NCI-H748 (cell line): Measurements from ENCODE around the gene PLEKHF1.

Source experiments
- DNase-seq: peaks from one replicate; lab custom pipeline; 2025; ENCODE audit not compliant: unreplicated experiment; lab: John Stamatoyannopoulos, UW

PLEKHF1 gene

DNA sequence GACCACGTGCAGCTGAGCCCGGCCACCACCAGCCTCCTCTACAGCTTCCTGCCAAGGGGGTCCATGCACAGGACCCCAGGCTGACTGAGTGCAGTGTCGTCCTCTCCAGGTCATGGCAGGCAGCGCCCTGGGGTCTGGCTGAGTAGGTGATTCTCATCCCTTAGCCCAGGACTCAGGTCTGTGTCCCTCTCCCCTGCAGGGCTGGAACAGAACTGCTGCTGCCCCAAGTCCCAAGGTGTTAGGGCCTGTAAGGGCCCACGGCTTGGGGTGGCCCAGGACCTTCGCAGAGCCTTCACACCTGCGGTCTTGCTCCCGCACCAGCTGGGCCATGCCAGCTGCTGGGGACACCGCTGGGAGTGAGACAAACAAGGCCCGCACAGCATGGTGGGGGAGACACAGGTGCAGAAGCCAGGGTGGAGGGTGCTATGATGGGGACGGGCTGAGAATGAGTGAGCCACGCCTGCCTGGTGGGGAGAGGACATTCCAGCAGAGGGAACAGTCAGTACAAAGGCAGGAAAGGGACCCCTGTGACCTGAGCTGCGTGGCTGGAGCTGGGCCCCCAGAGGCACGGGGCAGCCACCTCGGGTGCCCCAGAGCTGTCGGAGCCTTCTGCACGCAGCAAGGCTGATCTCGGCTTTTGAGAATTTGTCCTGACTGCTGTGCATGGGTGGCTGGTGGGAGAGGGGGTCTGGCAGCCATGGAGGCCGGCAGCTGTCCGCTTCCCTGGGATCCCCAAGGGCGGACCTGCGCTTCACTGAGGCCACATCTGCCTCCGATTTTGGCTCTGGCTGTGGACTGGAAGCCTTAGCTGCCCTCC is 11.9 kb downstream of the PLEKHF1 start:
- no peak for DNase-seq

DNA sequence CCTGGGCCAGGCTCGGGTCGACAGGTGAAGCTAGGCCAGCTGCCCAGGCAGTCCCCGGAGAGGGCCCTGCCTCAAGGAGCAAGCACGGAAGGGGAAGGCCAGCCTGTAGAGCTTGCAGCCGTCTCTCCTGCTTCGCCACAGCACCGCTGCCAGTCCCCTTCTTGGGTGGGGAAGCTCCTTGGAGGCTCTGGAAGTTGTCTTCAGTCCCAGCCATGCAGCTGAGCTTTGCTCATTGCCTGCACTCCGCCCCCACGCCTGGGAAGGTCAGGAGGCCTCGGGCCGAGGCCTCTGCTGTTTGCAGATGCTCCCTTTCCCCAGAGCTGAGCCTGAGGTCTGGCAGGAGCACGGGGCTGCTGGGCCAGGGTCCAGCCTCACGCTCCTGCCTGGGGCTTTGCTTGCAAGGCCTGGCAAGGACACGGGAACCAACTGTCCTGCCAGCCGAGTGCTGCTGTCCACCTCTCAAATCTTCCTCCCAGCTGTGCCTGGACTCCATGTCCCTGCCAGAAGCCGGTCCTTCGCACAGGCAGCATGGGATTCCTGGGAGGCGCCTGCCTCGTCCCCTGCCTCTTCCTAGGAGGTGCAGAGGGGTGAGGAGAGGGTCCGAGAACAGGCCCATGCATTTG is 13.3 kb downstream of the PLEKHF1 start:
- DNase-seq: no peak

DNA sequence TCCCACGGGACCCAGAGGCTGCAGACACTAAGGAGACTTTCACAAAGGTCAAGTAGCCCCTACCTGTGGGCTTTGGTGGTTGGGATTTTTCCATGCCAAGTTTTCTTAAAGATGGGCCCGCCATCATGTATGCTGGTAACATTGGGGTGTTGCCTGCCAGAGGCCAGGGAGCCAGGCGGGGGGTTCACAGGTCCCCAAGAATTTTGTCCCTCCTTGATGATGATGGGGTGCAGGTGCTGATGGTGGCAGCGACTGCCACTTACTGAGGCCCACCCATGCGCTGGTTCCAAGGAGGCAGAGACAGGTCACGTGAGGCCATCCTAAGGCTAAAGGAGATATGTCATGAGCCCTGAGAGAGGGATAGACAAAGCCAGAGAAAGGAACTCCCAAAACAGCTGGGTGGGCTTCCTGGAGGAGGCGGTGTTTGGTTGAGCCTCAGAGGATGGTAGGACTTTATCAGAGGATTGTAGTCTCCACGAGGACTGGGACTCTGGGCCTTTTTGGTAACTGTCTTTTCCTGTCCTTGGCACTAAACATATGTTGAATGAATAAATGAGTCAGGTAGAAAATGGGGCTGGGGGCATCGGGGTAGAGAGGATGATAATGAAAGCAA is 14.4 kb downstream of the PLEKHF1 start:
- no peak for DNase-seq

DNA sequence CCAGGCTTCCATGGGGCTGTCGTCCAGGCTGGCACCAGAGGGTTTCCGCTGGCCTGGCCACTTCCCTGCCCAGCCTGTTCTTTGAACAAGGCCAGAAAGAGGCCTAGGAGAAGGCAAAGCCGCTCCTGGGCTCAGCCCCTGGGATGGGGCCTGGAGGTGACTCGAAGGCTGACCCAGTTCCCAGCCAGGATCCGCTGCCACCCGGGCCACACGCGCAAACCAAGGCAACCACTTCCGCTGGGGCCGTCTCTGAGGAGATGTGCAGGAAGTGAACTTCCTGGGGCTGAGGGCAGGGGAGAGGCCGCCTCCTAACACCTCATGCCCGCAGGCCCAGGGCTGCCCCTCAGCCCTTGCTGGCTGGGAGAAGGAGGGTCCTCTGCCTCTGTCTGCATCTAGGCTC is 15.2 kb downstream of the PLEKHF1 start:
- no peak for DNase-seq

DNA sequence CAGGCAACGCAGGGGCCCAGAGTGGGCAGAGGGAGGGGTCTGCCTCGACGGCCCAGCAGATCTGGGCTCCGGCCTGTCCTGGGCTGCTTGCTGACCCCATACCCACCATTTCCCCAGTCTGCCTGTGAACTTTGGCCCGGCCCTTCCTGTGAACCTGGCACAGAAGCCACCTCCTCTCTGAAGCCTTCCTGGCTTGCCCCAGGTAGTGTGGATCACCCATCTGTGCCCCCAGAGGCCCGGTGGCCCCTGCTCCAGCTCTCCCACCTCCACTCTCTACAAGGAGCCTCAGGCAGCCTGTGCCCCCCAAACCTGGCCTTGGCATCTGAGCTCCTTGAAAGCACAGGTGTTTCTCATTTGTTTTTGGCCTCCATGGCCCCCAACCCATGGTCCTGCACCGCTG is 15.7 kb downstream of the PLEKHF1 start:
- DNase-seq: no peak

DNA sequence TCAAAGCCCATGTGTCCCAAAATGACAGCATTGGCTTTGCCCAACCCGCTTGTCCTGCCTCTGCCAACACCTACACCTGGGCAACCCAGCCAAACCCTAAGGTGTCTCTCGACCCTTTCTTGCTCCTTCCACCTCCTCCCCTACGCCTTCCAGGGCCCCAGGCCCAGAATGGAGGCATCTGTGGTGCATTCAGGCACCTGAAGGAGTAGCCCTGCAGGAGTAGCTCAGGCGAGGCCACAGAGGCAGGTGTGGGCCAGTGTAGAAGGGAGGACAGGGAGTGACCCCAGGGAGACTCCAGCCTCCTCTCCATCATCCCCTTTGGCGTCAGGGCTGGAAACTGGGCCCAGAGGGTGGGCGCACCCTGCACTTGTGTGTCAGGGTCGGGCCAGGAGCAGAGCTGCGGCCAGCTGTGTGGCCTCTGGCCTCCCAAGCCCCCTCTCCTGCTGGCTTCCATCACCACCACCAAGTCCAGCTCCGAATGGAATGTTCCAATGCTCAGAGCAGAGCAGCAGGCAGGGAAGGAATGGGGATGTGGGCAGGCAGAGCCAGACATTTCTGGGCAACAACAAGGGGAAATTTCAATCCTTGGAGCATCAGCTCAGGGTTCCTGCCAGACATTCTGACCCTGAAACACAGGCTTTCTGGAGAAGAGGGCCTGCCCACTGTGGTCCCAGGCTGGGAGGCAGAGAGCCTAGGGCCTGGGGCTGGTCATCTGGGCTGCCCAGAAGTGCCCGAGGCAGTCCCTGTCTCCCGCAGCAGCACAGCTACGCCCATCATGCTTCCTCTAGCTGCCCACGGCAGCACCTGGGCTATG is 16.4 kb downstream of the PLEKHF1 start:
- no peak for DNase-seq

DNA sequence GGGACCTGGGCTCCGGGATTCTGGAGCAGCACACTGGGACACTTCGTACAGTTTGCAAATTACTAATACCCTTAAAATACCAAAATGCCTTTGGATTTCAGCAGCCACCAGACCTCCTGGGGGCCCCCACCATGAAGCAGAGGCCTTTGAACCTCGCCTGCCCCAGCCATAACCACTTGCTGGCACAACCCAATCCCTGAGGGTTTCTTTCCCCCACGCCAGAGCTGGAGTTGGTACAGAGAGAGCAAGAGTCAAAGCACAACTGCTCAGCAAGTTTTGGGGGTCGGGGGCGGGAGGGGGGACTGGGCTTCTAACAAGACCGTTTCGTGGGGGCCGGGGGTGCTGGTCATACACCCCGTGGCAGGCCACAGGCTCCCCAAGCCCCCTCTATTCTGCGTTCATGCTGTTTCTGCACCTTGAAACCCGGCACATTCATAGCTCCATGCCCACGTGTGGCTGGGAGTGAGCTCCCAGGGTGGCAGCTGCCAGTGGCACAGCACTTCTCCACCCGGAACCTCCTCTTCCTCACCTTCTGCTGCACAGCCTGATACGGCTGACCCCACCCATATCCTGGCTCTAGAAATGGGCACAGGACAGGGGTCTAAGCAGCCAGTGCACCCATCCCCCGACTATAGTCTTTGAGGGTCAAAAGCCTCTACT is 17.1 kb downstream of the PLEKHF1 start:
- DNase-seq: no peak

DNA sequence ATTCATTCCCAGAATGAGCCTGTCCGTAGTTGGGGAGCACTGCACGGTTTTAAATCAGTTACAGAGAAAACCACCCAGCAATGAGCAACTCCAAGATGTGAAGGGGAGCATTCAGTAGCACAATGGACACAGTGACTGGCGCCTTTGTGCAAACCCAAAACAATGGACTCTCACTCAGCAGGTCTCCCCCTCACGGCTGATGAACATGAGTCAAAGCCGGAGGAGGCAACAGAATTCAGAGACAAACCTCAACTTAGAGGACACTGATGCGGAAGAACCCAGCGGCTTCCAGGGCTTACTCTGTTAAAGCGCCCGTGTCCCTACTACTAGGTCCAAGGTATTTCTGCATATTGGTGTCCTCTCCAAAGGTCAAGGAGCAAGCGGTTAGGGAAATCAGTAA is 17.7 kb downstream of the PLEKHF1 start:
- DNase-seq: no peak

DNA sequence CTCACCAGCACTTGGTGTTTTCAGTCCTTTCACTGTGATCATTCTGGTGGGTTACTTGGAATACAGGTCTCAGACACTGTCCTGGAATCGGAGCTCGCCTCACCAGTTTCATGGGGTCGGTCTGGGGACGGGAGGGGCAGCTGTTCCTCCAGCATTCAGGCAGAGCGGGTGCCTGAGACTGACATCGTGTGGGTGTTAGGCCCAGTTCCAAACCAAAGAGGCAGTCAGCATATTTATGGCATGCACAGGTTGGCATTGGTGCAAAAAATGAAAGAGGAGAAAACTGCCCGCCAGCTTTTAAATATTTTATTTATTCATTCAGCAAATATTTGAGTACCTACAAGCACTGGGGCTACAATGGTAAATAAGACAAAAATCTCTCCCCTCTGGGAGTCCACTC is 20.1 kb downstream of the PLEKHF1 start:
- DNase-seq: no peak

DNA sequence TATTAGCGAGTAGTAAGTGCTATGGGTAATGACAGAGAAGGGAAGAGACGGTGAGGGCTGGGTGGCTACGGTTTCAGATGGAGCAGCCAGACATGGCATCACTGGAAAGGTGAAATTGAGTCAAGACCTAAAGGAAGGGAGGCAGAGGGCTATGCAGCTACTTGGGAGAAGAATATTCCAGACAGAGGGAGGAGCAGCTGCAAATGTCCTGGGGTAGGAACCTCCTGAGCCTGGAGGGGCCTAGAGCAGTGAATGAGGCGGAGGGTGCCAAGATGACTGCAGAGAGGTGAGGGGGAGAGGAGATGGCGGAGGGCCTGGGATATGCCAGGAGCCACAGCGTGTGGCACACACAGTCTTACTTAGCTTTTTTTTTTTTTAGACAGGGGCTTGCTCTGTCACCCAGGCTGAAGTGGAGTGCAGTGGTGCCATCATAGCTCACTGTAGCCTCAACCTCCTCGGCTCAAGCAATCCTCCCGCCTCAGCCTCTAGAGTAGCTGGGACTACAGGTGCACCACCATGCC is 21.1 kb downstream of the PLEKHF1 start:
- no peak for DNase-seq

DNA sequence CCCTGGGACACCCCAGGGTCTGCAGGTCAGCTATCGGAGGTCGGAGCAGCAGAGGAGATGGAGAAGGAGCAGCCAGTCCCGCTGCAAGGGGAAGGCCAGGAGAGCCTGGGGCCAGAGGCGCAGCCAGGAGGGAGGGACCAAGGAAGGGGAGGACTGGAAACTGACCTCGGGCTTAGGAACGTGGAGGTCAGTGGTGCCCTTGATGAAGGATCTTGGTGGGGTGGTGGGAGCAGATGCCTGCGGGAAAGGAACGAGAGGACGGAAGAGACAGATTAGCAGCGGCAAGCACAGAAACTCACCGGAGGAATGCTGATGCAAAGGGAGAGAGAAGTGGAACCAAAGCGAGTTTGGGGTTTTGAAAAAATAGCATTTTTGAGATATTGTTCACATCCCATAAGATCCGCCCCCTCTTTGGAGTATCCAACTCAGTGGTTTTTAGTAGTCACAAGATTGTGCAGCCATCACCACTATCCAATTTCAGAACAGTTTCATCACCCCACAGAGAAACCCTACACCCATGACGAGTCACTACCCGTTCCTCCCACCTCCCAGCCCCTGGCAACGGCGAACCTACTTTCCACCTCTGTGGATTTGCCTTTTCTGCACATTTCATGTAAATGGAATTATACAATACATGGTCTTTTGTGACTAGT is 22.1 kb downstream of the PLEKHF1 start:
- DNase-seq: no peak

DNA sequence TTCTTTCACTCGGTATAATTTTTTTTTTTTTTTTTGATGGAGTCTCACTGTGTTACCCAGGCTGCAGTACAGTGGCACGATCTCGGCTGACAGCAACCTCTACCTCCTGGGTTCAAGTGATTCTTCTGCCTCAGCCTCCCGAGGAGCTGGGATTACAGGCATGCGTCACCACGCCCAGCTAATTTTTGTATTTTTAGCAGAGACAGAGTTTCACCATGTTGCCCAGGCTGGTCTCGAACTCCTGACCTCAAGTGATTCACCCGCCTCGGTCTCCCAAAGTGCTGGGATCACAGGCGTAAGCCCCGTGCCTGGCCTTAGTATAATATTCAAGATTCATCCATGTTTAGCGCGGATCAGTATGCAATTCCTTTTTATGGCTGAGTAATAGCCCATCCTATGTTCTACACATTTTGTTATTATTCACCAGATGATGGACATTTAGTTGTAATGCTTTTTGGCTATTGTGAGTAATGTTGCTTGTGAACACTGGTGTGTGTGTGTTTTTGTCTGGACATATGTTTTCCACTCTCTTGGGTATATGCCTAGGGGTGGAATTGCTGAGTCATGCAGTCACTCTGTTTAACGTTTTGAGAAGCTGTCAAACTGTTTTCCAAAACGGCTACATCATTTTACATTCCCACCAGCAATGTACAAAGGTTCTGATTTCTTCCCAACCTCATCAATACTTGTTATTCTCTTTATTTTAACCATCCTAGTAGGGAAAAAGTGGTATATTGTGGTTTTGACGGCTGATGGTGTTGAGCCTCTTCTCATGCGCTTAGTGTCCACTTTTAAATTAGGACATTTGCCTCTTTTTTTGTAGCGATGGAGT is 22.9 kb downstream of the PLEKHF1 start:
- no peak for DNase-seq

DNA sequence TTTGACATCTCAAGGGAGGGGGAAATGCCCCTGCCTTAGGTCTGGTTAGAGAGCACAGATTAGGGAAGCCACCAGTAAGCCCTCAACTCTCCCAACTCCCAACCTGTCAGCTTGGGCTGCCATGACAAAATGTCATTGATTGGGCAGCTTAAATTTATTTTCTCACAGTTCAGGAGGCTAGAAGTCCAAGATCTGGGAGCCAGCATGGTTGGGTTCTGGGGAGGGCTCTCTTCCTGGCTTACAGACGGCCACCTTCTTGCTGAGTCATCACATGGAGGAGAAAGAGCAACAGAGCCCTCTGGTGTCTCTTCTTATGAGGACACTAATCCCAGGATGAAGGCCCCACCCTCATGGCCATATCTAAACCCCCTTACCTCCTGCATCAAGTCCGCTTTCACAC is 25.6 kb downstream of the PLEKHF1 start:
- peak; percentile 36 for DNase-seq

DNA sequence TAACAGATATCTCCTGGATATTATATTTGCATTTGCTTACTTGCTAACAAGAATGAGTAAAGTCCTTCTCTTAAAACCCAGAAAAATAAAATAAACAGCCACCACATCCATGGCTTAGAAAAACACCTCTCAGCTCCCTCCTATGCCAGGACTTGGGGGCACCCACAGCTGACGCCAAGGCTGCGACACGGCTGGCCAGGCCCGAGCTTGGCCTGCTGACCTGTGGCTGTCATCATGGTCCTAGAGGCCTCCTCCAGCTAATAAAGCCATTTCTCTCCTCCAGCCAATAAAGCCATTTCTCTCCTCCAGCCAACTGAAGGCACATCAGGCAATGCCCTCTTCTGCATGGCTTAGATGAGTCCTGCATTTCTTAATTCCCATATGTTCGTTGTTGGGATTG is 28.9 kb downstream of the PLEKHF1 start:
- DNase-seq: no peak

DNA sequence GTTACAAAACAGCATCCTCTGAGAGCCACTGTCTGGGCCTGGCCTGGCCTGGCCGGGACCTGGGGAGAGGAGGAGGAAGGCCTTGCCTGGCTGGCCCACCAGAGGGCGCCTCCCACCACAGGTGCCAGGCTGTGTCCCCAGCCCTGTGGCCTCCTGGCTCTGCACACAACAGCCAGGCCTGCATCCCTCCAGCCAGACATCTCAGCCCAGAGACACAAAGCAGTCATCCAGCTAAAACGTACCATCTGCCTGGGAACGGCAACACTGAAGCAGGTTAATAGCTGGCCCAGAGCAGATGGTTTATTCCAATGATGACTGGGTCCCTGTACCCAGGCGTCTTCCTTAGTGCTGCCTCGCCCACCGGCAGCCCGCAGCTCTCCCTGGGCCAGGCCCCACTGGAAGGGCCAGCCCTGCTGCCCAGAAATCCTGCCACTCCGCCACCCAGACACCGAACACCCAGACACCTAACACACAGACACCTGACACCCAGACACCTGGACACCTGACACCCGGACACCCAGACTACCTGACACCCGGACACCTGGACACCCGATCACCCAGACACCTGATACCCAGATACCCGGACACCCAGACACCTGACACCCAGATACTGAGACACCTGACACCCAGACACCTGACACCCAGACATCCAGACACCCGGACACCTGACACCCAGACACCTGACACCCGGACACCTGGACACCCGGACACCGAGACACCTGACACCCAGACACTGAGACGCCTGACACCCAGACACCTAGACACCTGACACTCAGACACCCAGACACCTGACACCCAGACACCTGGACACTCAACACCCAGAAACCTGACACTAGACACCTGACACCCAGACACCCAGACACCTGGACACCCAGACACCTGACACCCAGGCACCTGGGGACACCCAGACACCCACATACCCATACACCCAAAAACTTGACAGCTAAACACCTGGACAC is 29.7 kb downstream of the PLEKHF1 start:
- DNase-seq: peak; percentile 55

DNA sequence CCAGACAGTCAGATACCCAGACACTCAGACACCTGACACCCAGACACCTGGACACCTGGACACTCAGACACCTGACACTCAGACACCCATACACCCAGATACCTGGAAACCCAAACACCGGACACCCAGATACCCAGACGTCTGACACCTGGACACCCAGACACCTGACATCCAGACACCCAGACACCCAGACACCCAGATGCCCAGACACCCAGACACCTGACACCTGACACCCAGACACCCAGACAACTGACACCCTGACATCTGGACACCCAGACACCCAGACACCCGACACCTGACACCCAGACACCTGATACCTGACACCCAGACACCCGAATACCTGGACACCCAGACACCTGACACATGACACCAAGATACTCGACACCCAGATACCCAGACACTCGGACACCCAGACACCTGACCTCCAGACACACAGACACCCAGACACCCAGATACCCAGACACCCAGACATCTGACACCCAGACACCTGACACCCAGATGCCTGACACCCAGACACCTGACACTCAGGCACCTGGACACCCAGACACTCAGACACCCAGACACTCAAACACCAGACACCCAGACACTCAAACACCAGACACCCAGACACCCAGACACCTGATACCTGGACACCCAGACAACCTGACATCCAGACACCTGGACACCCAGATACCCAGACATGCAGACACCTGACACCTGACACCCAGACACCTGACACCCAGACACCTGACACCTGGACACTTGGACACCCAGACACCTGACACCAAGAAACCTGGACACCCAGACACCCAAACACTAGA is 30.7 kb downstream of the PLEKHF1 start:
- DNase-seq: no peak

DNA sequence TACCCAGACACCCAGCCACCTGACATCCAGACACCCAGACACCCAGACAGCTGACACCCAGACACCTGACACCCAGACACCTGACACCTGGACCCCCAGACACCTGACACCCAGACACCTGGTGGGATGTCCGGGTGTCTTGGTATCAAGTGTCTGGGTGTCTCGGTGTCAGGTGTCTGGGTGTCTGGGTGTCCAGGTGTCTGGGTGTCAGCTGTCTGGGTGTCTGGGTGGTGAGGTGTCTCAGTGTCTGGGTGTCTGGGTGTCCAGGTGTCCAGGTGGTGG is 31.2 kb downstream of the PLEKHF1 start:
- no peak for DNase-seq
